GM12891 (cell line): ENCODE measurements around the gene PLP1.
"Not testable (repeated sequence)": the region's sequence is repeated elsewhere in the genome, so short reads cannot be mapped to it uniquely, and the experiment has no call there.

Experiments used
- DNase-seq: peaks from one replicate; pipeline ENCODE4 v3.0.0; 2011; ENCODE audit warnings: low spot score; ENCODE audit not compliant: insufficient read length
- FAIRE-seq: peaks from 2 replicates; lab custom pipeline; 2011; peaks lifted over from hg19 to GRCh38; lab: Jason Lieb, UNC
- PAX5 ChIP-seq: IDR thresholded peaks from 2 replicates; pipeline ENCODE4 v1.6.1; 2011; ENCODE audit warnings: low read length, moderate library complexity, mild to moderate bottlenecking; ENCODE audit not compliant: insufficient read depth, severe bottlenecking
- POLR2A ChIP-seq: IDR thresholded peaks from 2 replicates; pipeline ENCODE4 v1.6.1; 2011; ENCODE audit warnings: low read depth, low read length, control low read depth
- POLR2AphosphoS5 ChIP-seq: IDR thresholded peaks from 2 replicates; pipeline ENCODE4 v1.6.1; 2011; ENCODE audit warnings: low read depth, low read length, control low read depth
- POU2F2 ChIP-seq: IDR thresholded peaks from 2 replicates; pipeline ENCODE4 v1.6.1; 2011; ENCODE audit warnings: low read depth, mild to moderate bottlenecking, control low read depth, low read length, moderate library complexity
- SPI1 ChIP-seq: IDR thresholded peaks from 2 replicates; pipeline ENCODE4 v1.6.1; 2011; ENCODE audit warnings: low read depth, low read length, control low read depth
- TAF1 ChIP-seq: IDR thresholded peaks from 2 replicates; pipeline ENCODE4 v1.6.1; 2011; ENCODE audit warnings: low read depth, low read length, control low read depth

PLP1 gene

GRCh38 chrX:103741879-103742278 is 34.8 kb upstream of the PLP1 start:
- TF ChIP-seq PAX5, result no peak
- no peak for TF ChIP-seq POLR2AphosphoS5
- no peak for TF ChIP-seq POLR2A
- TF ChIP-seq TAF1, result no peak
- no peak for TF ChIP-seq POU2F2
- TF ChIP-seq SPI1, result no peak
- FAIRE-seq (no peak), DNase-seq (no peak)

DNA sequence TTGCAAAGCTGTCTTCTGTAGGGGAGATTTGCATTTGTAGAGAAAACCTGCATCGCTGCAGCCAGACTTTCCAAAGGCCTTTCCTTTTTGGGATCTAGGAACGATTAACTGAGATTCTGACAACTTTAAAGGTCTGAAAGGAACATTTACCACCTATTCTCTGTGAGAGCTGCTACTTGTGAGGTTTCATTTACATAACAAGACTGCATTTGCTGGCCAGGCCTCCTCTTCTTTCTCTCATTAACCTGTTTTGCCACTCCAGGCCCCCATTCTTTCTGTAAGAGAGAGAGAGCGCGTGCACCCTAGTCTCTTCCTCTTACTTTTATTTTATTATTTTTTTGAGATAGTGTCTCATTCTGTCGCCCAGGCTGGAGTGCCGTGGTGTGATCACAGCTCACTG is 34.3 kb upstream of the PLP1 start:
- TF ChIP-seq SPI1 (no peak), POLR2AphosphoS5 (no peak), POLR2A (no peak), PAX5 (no peak), TAF1 (no peak), POU2F2 (no peak)
- FAIRE-seq (no peak), DNase-seq (no peak)

GRCh38 chrX:103747163-103747562 is 29.5 kb upstream of the PLP1 start:
- TF ChIP-seq POLR2AphosphoS5 (no peak), PAX5 (no peak), SPI1 (no peak), POLR2A (no peak), TAF1 (no peak), POU2F2 (no peak)
- DNase-seq, result no peak
- no peak for FAIRE-seq

DNA sequence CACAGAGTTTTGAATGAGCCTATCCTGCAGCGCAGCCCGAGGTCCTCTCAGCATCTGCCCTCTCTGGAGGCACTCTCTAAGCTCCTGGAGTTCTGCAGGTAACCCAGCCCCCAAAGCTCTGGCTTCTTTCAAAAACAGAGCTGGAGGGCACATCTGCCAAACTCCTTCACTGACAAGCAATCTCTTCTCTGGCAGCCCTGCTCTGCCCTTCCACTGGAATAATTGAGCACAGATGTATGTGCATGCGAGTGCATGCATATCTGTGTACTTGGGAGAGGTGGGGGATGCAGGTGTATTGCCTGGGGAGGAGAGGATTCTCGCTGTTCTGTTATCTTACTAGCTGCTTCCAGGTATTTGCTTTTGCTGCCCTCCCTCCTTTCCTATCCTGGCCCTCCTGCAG is 22.2 kb upstream of the PLP1 start:
- FAIRE-seq (no peak), DNase-seq (no peak)
- TF ChIP-seq POU2F2, result no peak
- TF ChIP-seq POLR2AphosphoS5, result no peak
- TF ChIP-seq POLR2A, result no peak
- TF ChIP-seq SPI1, result no peak
- no peak for TF ChIP-seq TAF1

DNA sequence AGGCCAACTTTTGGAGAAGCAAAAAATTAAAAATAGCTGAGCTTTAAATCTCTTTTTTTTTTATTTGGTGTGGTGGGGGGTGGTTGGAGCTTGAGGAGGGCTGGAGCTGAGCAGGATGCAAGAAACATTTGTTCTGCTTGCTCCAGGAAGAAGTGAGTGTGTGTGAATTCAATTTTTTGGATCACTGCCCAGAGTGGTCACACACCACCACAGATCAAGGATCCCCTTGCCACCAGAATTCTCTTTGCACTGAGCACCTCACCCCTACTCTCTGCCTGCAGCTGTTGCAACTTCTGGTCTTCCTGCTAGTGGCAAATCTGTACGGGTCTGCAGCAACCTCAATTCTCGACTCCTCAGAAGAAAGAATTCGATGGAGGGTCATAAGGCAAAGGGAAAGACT is 19.9 kb upstream of the PLP1 start:
- FAIRE-seq (no peak), DNase-seq (no peak)
- TF ChIP-seq PAX5 (no peak), SPI1 (no peak), TAF1 (no peak), POLR2A (no peak), POLR2AphosphoS5 (no peak), POU2F2 (no peak)

GRCh38 chrX:103758555-103758954 is 18.1 kb upstream of the PLP1 start:
- no peak for TF ChIP-seq POU2F2
- DNase-seq (no peak), FAIRE-seq (no peak)

DNA sequence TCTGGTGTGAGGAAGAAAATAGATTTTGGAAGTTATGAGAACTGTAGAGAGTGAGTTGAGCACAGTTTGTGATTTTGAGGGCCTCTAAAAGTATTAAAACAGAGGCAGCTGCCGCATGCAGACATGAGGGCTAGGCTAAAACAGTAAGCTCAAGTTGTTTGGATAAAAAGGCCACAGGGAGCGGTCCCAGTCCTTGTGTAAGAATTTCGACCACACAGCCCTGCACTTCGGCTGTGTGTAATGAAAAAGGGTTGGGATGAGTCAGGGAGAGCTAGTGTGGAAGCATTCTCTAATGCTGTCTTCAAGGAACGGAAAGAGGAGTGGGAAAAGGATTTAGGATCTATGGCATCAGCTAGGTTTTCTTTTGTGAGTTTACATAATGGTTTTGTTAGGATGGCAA is 13.1 kb upstream of the PLP1 start:
- not testable (repeated sequence) for FAIRE-seq, DNase-seq

DNA sequence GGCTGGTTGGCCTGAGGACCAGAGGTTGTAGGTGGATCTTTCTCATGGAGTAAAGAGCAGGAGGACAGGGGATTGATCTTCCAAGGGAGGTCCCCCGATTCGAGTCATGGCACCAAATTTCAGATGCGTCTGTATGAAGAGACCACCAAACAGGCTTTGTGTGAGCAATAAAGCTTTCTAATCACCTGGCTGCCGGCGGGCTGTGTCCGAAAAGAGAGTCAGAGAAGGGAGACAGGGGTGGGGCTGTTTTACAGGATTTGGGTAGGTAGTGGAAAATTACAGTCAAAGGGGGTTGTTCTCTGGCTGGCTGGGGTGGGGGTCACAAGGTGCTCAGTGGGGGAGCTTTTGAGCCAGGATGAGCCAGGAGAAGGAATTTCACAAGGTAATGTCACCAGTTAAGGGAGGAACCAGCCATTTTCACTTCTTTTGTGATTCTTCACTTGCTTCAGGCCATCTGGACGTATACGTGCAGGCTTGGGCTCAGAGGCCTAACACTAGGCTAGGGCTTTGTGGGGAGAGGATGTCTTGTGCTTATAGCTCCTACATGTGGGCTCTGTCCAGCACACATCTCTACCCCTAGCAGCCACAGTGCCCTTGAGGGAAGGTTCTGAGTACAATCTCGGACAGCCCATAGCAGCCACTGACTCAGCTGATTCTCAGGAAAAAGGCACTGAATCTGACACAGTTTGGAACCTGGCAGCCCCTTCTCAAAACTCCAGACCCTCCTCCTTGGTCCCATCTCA is 9.7 kb upstream of the PLP1 start:
- not testable (repeated sequence) for DNase-seq, FAIRE-seq

- no peak for DNase-seq
- no peak for TF ChIP-seq TAF1
- no peak for TF ChIP-seq POLR2A
- no peak for TF ChIP-seq PAX5
- no peak for TF ChIP-seq POLR2AphosphoS5
- no peak for TF ChIP-seq POU2F2
- TF ChIP-seq SPI1, result no peak
- no peak for FAIRE-seq
These were observed 3.2 kb upstream of the PLP1 start for GRCh38 chrX:103773445-103773844.

DNA sequence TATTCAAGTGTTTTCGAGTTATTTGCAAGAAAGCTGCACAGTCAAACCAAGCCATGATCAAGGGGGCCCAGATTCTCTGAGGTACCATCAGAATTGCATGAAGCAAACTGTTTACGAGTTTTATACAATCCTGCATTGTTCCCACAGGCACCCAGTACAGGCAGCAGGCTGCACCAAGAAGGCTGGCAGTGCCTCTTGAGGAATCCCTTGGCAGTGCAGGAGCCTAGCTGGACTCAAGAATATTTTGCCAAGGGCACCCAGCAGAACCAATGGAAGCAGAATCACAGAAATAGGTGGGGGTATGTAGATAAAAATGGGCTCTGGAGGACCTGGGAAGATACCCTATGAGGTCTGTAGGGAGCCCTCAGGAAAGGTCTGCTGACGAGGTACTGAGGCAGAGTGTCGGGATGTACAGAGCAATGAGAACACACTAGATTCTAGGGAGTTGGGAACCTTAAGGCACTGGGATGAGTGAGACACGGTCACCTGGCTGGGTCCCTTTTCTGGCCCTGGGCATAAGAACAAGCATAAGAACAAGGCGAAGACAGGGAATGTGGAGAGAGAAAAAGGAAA is 2.5 kb upstream of the PLP1 start:
- DNase-seq, result no peak
- FAIRE-seq, result no peak
- TF ChIP-seq TAF1, result no peak
- TF ChIP-seq SPI1, result no peak
- no peak for TF ChIP-seq PAX5
- TF ChIP-seq POLR2AphosphoS5, result no peak
- TF ChIP-seq POU2F2, result no peak
- TF ChIP-seq POLR2A, result no peak

DNA sequence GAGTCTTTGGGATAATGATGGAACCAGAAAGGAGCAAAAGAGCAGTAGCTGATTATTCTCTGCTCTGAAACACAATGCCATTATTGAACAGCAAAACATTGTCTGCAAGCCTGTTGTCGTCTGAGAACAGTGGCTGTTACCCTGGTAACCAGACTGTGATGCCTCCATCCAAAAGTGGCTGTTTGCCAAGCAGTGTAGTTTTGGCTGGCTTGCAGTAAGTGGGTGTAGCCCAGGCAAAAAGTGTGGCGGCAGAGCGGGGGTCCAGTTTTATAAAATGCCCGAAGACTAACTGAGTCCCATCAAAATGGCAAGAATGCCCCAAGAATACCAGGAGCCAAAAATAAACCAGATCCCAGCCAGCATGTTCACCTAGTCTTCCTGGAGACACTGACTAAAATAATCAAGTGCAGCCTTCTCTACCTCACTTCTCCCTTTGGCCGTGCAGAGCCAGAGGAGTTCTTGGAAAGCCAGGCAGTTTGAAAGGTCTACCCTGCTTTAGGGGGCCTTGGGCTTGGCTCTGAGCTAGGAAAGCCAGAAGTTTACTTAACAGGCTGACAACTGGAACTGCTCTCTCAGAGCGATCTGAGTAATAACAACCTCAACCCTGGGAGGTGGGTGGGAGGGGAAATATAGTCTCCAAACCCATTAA is 2.6 kb downstream of the PLP1 start:
- no peak for DNase-seq
- no peak for FAIRE-seq
- TF ChIP-seq SPI1 (no peak), PAX5 (no peak), POU2F2 (no peak), POLR2A (no peak), TAF1 (no peak)
